Measurements from ENCODE around the gene GPRC5C. TPM values are rescaled to one million over a fixed set of nuclear protein-coding genes. Genes with fewer than 3 reads are reported as not detected.
A peak's percentile ranks its signal among the peaks of the same experiment; 100 is the strongest.

GPRC5C gene
- total RNA-seq, 1 donor from 2014 or later = 34.4 TPM

DNA sequence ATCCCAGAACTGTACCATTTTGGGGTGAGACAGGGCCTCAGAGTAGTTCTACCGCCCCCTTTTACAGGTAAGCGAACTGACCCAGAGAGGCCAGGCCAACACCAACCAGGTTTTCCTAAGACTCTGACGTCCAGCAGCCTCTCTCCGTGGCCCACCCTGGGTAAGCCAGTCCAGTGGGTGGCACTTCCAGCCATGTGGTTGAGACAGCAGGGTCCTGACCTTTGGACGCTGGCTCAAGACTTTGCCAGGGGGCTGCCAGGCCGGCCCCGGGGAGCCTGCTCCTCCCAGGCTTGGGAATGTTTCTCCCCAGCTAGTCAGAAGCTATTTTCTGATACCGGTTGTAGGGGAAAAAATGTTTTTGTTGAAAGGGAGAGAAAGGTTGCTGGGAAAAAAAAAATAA, 16.9 kb downstream of the GPRC5C start:
- ATAC-seq (no peak), DNase-seq (peak; percentile 22)
- intact Hi-C loops (cut with micrococcal nuclease) = no loop called here

DNA sequence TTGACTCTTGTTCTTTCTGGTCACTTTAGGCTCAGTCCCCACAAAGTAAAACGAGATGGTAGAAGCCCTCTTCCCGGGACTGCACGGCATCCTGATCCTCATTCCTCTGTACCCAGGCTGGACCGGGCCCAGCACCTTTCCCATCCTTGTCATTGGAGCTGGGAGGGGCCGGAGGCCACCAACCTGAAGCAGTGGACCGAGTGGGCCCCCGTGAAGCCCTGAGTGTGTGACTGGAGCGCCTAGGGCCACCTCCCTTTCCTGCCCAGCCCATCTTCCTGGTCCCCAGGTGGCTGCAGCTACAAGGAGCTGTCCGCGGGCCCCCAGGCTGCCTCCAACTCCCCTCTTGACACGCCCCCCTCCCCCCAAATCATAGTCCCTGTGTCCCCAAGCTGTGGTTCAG, 17.4 kb downstream of the GPRC5C start:
- ATAC-seq (no peak), DNase-seq (no peak)
- intact Hi-C loops (cut with micrococcal nuclease) = no loop called here

DNA sequence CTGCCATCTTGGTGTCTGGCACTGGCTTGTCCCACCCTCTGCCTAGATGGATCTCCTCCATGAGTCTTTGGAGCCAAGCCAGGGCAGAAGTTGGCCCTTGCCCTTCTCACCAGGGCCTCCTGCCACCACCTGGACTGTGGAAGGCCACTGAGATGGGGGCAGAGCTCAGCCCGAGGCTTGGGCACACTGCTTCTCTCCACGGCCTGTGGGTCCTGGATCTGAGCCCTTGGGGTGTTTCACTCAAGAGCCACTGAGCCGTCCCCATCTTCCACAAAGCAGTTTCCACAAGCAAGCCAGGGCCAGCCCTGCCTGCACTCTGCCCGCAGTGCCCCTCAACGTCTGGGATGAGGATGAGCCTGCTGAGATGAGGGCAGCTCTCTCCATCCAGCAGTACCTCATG, 17.9 kb downstream of the GPRC5C start:
- intact Hi-C loops (cut with micrococcal nuclease) = no loop called here
- peak; percentile 26 for DNase-seq
- no peak for ATAC-seq

DNA sequence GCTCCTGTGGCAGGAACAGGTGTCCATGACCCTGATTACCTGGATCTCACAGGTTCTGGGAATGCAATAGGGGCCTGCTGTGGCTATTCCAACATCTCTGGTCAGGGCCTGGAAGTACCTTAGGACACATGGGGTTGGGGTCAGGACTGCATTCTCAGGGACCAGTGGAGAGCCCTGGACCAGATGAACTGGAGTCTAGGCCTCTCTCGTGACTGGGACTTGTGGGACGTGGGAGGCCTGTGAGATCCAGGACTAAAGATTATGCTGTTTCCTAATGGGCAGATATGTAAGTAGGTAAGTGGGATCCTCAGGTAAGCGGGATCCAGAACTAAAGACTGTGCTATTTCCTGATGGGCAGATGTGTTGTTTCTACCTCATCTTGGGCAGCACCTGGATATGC, 18.3 kb downstream of the GPRC5C start:
- DNase-seq (peak; percentile 15), ATAC-seq (no peak)
- intact Hi-C loops (cut with micrococcal nuclease) = no loop called here

DNA sequence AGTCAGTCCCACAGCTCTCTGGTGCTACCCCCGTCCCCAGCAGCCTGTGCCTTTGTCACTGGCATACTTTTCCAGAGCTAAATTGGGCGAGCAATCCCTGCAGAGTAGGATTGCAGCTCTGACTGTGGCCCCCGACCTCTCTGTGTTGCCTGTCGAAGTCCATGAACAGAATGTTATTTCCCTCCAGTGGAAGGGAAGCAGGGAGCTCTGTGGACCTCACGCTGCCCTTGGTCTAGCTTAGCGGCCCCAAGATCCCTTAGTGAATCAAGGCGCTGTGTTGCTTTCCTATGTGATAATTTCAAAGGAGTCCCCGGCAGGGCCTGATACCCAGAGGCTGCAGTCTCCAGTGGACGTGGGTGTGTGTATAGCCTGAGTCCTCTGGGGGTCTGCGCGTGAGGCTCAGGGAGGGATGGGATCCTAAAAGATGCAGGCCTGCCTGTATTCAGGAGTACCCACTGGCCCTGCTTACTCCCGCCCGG, 19.1 kb downstream of the GPRC5C start:
- DNase-seq (peak; percentile 16), ATAC-seq (no peak)
- intact Hi-C loops (cut with micrococcal nuclease) = no loop called here

DNA sequence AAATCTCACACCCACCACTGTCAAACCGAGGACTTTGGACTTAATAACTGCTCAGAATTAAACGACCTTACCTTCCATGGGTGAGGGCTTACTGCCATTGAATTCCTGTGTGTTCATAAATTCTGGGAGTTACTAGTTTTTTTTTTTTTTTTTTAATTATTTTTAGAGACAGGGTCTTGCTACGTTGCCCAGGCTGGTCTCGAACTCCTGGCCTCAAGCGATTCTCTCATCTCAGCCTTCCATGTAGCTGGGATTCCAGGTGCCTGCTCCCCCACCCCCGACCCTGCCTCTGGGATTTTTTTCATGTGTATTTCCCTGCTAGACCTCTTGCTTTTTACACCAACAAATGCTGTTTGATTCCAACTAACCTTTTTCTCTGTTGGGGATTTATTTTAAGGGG, 19.7 kb downstream of the GPRC5C start:
- intact Hi-C loops (cut with micrococcal nuclease) = no loop called here
- ATAC-seq (no peak), DNase-seq (no peak)

DNA sequence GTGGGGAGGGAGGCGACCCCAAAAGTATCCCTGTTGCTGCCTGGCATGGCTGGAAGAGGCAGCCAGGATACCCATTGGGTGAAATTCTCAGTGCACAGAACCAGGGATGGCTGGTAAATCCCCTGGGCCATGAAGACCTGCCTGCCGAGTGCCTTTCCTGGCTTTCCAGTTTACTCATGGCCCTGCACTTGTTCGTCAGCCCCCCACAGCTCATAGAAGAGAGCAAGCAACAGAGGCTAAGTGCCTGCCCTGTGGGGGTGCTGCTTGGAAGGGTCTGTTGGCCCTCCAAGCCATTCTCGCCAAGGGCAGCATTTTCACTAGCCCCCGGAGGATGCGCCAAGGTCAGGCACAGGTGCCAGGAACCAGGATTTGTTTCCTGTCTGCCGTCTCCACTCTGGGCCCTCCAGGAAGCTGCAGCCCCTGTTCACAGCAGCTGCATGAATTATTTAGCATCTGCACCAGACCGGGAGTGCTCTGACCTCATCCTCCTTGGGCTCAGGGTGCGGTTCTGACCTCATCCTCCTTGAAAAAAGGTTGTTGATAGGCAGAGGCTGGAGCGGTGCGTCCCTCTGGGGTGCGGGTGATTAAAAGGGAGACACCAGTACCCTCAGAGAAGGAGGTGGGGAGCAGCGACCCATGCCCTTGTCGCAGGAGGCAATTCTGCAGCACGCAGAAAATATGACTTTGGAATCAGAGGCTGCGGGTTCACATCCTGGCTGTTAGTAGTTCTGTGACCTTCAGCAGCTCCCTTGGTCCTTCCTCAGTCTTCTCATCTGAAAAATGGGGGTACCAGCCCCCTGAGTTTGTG, 20.3 kb downstream of the GPRC5C start:
- ATAC-seq = no peak
- peak; percentile 49 for DNase-seq
- intact Hi-C loops (cut with micrococcal nuclease) = no loop called here

DNA sequence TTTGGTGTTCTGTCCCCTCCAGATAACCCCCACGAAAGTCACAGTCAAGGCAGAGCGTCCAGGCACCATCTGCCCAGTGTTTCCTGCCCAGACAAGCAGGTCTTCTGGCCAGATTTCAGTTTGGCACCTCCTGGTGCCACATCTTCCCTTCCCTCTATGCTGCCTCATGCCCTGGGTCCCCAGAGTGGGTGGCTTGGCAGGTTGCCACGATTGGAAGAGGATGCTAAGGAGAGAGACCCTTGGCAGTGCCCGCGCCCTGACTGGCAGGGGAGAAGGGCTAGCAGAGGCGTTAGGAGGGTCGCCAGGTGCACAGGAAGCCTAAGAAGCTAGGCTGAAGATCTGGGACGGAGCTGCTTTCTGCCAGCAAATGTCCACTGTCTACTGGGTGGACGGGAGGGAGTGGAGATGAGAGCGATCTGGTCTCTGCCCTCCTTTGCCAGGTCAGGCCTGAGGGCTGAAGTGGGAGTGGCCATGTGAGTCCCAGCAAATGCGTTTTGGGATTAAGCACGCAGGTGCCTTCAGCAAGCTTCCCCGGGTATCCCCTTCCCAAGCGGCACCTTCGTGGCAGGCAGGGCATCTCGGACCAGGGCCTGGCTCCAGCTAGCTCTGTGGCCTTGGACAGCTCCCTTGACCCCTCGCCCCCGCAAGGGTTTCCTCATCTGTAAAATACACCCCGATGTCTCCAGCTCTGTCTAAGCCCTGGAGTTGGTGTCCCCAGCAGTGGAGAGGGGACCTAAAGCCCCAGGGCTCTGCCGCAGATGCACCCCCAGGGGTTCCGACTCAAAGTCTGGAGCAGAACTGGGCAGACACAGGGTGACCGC, 21.2 kb downstream of the GPRC5C start:
- DNase-seq (peak; percentile 35), ATAC-seq (no peak)
- intact Hi-C loops (cut with micrococcal nuclease) = no loop called here

DNA sequence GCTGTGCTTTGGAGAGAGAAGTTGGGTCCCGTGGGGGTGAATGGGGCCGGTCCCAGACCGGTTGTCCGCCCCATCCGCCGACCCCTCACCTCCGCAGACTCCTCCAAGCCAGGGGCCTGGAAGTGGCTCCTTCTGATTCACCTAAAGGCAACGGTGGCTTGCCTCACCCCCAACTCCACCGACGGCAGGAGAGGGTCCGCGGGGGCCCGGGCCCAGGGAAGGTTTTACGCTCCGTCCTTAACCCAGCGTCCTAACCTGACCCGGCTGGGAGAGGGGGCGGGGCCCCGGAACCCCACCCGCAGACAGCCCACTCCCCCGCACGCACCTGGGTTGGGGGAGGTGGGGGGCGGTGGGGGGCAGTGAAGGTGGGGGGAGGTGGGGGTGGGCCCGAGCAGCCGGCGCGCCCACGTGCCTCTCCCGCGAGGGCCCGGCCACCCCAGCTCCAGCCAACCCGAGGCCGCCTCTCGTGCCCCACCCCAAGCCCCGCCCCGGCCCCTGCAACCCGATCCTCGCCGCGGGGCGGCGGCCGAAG, 21.8 kb downstream of the GPRC5C start:
- DNase-seq = no peak
- intact Hi-C loops (cut with micrococcal nuclease) = no loop called here
- peak; percentile 0 for ATAC-seq

DNA sequence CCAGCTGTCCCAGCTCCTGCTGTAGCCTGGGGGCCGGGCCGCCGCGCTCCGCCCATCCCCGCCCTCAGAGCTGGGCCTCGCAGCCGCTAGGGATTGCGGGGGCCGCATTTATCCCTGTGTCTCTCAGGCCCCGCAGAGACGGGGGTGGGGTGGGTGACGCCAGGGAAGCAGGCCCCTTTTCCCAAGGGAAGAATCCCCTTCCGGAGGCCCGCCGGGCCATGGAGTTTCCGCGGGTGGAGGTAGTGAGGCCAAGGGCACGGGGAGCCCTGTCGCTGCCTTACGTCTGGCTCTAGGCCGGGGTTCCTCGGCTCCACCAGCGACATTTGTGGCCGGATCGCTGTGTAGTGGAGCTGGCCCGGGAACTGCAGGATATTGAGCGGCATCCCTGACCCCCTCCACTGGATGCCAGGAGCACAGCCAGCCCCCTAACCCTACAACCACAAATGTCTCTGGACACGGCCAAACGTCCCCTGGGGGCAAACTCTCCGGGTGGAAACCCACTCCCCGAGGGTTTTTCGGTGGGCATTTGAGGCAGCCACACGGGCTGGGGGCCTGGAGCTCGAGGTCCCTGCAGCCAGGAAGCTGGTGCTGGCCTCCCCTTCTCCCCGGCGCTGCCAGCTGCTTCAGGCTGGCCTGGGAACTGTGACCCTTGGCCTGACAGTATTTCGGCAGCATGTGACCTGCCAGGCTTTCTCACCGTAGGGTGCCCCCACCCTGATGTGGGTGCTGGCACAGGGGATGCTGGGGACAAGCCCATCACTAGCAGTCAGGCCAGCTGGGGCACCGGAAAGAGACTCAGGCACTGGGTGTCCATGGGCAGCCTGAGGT, 22.5 kb downstream of the GPRC5C start:
- intact Hi-C loops (cut with micrococcal nuclease) = no loop called here
- peak; percentile 97 for DNase-seq
- ATAC-seq = peak; percentile 98

DNA sequence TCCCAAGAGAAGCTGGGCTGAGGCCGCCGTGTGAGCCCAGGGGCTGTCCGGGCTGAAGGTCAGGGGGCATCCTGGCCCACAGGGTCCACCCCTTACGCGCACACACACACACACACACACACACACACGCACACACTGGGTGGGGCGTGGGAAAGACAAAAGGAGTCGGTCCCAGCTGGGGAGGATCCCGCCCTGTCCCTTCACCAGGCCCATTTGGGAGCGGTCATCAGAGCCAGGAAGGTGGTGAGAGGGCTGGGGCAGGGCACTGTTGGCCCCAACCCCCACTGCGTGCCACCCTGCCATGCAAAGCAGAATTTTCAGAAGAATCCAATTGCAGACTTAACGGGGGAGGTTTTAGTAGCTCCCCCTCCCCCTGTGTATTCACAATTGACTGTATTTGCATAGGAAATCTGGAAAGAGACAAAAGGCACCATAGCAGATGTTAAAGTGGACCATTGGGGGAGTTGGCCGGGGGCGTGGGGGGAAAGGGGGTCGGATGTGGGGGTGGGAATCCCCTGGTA, 23.2 kb downstream of the GPRC5C start:
- intact Hi-C loops (cut with micrococcal nuclease) = no loop called here
- peak; percentile 4 for ATAC-seq
- peak; percentile 54 for DNase-seq

DNA sequence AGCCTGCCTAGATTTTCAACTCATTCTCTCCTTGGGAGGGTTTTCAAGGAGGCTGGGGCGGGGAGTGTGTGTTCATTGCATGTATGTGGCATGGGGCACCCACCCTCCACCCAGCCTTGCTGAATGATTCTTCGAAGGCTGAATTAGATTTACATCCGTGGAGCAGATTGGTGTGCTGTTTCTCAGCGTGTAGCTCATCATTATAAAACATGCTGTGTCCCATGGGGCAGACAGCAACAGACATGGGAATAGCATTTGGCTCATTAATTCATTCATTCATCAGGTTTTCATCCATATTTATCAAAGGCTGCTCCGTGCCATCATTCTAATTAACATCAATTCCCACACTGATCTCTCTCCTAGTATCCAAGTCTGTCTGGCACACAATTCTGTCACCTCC, 23.9 kb downstream of the GPRC5C start:
- no peak for ATAC-seq
- DNase-seq = no peak
- intact Hi-C loops (cut with micrococcal nuclease) = no loop called here

DNA sequence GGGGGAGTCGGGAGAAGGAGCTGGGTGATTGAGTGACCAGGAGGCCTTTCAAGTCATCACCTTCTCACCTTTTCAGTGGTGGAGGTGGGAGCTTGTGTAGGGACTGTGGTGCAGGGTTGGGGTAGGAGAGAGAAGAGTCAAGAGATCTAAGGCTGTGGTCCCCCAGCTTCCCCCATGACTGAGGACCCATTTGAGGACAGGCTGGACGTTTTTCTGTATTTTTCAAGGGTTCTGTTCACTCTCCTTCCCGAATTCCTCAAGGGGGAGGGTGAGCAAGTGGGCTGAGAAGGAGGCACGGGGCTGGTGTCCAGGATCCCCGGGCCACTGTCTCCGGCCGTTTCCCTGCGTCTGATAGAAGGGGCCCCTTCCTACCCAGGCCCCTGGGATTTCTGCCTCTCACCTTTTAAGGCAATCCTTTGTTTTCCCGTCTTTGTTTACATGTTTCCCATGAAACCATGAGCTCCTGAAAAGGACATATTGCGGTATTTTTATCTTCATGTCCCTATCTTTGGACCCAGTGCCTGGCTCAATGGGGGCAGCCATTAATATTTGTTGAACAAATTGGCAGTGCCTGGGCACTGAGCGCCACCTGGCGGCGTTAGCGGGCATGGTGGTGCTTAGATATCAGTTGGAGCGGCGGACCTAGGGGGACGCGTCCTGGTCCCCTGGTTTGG, 25.4 kb downstream of the GPRC5C start:
- DNase-seq = peak; percentile 91
- intact Hi-C loops (cut with micrococcal nuclease) = no loop called here
- ATAC-seq = peak; percentile 15

DNA sequence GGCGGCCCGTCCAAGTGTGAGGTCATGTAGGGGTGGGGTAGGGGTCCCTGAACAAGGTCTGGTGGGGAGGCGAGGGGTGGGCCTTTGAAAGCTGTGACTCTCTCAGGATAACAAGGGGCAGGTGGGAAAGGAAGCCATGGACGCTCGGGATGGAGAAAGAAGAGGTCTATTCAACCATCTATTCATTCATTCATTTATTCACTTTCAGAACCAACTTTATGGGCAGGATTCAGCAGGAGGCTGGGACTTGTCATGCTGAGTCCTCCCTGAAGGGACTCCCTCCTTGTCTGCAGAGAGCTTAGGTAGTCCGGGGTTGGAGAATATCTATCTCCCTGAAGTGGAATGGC, 25.9 kb downstream of the GPRC5C start:
- intact Hi-C loops (cut with micrococcal nuclease) = loop anchor here (1.0 kb wide), 1 partner anchor 78 kb away; no protein-coding TSS in a partner anchor

DNA sequence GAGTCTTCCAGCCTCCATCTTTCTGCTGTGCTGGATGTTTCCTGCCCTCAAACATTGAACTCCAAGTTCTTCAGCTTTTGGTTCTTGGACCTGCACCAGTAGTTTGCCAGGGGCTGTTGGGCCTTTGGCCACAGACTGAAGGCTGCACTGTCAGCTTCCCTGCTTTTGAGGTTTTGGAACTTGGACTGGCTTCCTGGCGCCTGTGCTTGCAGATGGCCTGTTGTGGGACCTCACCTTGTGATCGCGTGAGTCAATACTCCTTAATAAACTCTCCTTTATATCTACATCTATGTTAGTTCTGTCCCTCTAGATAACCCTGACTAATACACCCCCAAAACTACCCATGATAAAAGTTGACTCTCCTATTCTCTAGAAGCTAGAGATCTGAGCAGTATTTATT, 26.9 kb downstream of the GPRC5C start:
- no peak for DNase-seq
- ATAC-seq = no peak
- intact Hi-C loops (cut with micrococcal nuclease) = loop anchor here (1.0 kb wide), 1 partner anchor 80 kb away; no protein-coding TSS in a partner anchor

More for the DNA sequence above, 25.9 kb downstream of the GPRC5C start:
- ATAC-seq (no peak), DNase-seq (no peak)

DNA sequence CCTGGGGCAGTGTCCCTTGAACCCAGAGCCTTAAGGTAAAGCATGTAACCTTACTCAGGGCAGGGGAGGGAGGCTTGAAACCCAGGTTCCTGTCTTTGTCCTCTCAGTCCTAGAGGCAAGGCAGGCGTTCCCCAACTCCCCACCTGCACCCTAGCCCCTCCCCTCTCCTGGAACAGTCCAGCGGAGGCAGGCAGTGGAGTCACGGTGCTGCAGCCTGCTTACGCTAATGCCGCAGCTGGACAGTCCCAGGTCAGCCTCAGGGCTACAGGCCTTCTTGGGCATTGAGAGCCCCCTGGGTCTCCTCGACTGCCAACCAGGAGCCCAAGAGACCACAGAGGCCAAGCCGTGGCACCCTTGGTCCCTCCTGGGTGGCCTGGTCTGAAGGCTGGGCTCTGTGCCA, 27.7 kb downstream of the GPRC5C start:
- DNase-seq = no peak
- ATAC-seq = no peak
- intact Hi-C loops (cut with micrococcal nuclease) = no loop called here

DNA sequence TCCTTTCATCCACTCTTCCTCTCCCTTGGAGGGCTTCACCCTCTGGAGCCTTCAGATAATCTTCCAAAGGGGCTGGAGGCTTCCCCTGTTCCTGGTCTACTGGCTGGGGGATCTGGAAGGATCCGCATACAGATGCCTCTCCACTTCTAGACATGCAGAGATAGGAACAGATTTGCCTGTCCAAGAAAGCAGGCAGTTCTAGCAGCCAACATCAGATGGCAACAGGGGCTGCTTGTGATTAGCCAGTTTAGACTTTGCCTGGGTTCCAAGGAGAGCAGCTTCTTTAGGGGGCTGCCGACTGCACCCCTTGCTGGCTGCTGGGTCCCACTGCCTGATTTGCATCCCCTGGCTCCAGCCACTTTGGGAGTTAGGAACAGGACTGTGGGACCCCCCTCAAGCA, 28.4 kb downstream of the GPRC5C start:
- ATAC-seq (no peak), DNase-seq (no peak)
- intact Hi-C loops (cut with micrococcal nuclease) = no loop called here

DNA sequence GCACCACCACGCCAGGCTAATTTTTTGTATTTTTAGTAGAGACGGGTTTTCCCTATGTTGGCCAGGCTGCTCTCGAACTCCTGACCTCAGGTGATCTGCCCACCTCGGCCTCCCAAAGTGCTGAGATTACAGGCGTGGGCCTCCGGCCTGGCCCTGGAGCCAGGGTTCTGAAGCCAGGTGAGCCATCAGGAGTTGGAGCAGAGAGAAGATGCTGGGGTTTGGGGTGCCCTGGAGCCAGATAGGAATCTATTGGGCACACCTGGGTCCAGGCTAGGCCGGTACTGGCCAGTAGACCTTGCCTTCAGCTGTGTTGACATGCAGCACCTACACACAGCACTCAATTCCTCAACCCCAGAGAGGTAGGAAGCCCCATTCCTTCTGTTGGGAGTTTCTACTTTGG, 29.1 kb downstream of the GPRC5C start:
- DNase-seq = no peak
- intact Hi-C loops (cut with micrococcal nuclease) = no loop called here
- ATAC-seq = no peak

DNA sequence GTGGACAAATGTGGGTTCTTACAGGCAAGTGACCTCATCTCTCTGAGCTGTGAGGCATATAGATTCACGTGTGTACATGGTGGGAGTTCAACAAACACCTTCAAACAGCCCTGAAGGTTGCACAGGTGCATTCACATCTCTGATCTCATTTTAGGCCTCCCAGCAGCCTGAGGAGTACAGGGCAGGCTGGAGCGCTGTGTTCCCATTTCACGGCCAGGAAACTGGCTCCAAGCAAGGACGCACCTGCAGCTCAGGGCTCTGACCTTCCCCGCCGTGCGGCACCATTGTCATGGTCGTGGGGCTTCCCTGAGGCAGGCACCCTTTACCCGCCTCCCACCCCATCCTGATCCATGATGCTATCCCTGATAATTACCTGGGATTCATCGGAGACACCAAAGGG, 29.7 kb downstream of the GPRC5C start:
- DNase-seq (no peak), ATAC-seq (no peak)
- intact Hi-C loops (cut with micrococcal nuclease) = no loop called here
